ENCODE results near the gene EXOC6B.
"Not testable (repeated sequence)": the region's sequence is repeated elsewhere in the genome, so short reads cannot be mapped to it uniquely, and the experiment has no call there.

GRCh38 chr2:72554910-72555309, 270.9 kb downstream of the EXOC6B start:
- not testable (repeated sequence) for TF ChIP-seq POLR2A, CTCF (IDR thresholded peaks at IDR 0.05)
